GM12878 (cell line): ENCODE measurements around the gene FSTL1.

Source experiments
- CREM ChIP-seq: IDR thresholded peaks from 2 replicates; pipeline ENCODE4 v1.6.1; 2014; ENCODE audit warnings: antibody characterized with exemption, low read depth
- FOXM1 ChIP-seq: IDR thresholded peaks from 2 replicates; pipeline ENCODE4 v1.6.1; 2012; ENCODE audit warnings: low read depth, mild to moderate bottlenecking, inconsistent platforms, low read length, moderate library complexity
- GABPA ChIP-seq: IDR thresholded peaks from 2 replicates; pipeline ENCODE4 v1.6.1; 2014; ENCODE audit warnings: antibody characterized with exemption, low read depth, mild to moderate bottlenecking, inconsistent platforms
- HDAC2 ChIP-seq: fragments of 200-600 bp; sonication (generic); IDR thresholded peaks from 2 replicates; pipeline ENCODE4 v1.6.1; 2017
- POLR2A ChIP-seq: IDR thresholded peaks from 2 replicates; pipeline ENCODE4 v1.6.1; 2011; ENCODE audit warnings: low read depth, mild to moderate bottlenecking, low read length
- POLR2AphosphoS5 ChIP-seq: IDR thresholded peaks from 2 replicates; pipeline ENCODE4 v1.6.1; 2011; ENCODE audit warnings: mild to moderate bottlenecking, low read length, inconsistent platforms
- SP1 ChIP-seq: IDR thresholded peaks from one replicate; pipeline ENCODE4 v1.6.1; 2011; ENCODE audit warnings: low read depth, low read length
- TAF1 ChIP-seq: IDR thresholded peaks from 2 replicates; pipeline ENCODE4 v1.6.1; 2011; ENCODE audit warnings: mild to moderate bottlenecking, low read depth, low read length, borderline replicate concordance
- TCF7 ChIP-seq: IDR thresholded peaks from 2 replicates; pipeline ENCODE4 v1.6.1; 2014; ENCODE audit warnings: antibody characterized with exemption, borderline replicate concordance
- YY1 ChIP-seq: IDR thresholded peaks from 2 replicates; pipeline ENCODE4 v1.6.1; 2011; ENCODE audit warnings: low read depth, mild to moderate bottlenecking, low read length
- TF ChIP-seq, protein P1 (sequence below), 3 experiments: IDR thresholded peaks in 2 of 3; conservative IDR thresholded peaks in 1 of 3; 2 replicates each; pipeline ENCODE4 v1.5.1; 2011; ENCODE audit warnings: low read depth in 3 of 3, low read length in 3 of 3, mild to moderate bottlenecking in 3 of 3, control low read depth in 2 of 3, moderate library complexity in 2 of 3, inconsistent platforms in 1 of 3, mixed read lengths in 1 of 3; ENCODE audit not compliant: control insufficient read depth in 2 of 3, insufficient read depth in 1 of 3; ENCODE audit errors: extremely low read depth in 1 of 3
- TF ChIP-seq, protein P2 (sequence below): fragments of 450-650 bp; IDR thresholded peaks from 2 replicates; pipeline ENCODE4 v1.6.1; 2016; ENCODE audit warnings: mild to moderate bottlenecking
- TF ChIP-seq, protein P3 (sequence below): IDR thresholded peaks from 2 replicates; pipeline ENCODE4 v1.6.1; 2011; ENCODE audit warnings: mild to moderate bottlenecking, low read depth, low read length, moderate library complexity; ENCODE audit not compliant: insufficient replicate concordance

DNA sequence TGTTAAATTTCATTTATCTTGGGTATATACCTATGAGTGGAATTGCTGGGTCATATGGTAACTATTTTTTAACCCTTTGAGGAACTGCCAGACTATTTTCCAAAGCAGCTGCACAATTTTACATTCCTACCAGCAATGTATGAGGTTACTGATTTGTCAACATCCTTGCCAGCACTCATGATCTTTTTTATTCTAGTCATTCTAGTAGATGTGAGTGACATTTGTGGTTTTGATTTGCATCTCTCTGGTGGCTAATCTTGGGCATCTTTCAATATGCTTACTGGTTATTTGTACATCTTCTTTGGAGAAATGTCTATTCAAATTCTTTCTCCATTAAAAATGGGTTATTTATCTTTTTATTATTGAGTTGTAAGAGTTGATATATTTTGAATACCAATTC, 80.3 kb downstream of the FSTL1 start:
- TF ChIP-seq TCF7 (no peak), FOXM1 (no peak), SP1 (no peak), GABPA (no peak), POLR2AphosphoS5 (no peak), YY1 (no peak), CREM (no peak), POLR2A (no peak), TAF1 (no peak), HDAC2 (no peak)
- TF ChIP-seq, protein P1, sequence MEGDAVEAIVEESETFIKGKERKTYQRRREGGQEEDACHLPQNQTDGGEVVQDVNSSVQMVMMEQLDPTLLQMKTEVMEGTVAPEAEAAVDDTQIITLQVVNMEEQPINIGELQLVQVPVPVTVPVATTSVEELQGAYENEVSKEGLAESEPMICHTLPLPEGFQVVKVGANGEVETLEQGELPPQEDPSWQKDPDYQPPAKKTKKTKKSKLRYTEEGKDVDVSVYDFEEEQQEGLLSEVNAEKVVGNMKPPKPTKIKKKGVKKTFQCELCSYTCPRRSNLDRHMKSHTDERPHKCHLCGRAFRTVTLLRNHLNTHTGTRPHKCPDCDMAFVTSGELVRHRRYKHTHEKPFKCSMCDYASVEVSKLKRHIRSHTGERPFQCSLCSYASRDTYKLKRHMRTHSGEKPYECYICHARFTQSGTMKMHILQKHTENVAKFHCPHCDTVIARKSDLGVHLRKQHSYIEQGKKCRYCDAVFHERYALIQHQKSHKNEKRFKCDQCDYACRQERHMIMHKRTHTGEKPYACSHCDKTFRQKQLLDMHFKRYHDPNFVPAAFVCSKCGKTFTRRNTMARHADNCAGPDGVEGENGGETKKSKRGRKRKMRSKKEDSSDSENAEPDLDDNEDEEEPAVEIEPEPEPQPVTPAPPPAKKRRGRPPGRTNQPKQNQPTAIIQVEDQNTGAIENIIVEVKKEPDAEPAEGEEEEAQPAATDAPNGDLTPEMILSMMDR (IDR thresholded peaks at IDR 0.05 in 2 of 3, conservative IDR thresholded peaks at IDR 0.05 in 1 of 3; ENCODE audit: control insufficient read depth in 2 of 3, extremely low read depth in 1 of 3, insufficient read depth in 1 of 3, low read depth in 3 of 3, low read length in 3 of 3), result no peak
- TF ChIP-seq, protein P2, sequence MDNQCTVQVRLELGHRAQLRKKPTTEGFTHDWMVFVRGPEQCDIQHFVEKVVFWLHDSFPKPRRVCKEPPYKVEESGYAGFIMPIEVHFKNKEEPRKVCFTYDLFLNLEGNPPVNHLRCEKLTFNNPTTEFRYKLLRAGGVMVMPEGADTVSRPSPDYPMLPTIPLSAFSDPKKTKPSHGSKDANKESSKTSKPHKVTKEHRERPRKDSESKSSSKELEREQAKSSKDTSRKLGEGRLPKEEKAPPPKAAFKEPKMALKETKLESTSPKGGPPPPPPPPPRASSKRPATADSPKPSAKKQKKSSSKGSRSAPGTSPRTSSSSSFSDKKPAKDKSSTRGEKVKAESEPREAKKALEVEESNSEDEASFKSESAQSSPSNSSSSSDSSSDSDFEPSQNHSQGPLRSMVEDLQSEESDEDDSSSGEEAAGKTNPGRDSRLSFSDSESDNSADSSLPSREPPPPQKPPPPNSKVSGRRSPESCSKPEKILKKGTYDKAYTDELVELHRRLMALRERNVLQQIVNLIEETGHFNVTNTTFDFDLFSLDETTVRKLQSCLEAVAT, result no peak
- TF ChIP-seq, protein P3, sequence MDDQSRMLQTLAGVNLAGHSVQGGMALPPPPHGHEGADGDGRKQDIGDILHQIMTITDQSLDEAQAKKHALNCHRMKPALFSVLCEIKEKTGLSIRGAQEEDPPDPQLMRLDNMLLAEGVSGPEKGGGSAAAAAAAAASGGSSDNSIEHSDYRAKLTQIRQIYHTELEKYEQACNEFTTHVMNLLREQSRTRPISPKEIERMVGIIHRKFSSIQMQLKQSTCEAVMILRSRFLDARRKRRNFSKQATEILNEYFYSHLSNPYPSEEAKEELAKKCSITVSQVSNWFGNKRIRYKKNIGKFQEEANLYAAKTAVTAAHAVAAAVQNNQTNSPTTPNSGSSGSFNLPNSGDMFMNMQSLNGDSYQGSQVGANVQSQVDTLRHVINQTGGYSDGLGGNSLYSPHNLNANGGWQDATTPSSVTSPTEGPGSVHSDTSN, result no peak
